Measurements from ENCODE around the gene OTOP2.

GRCh38 chr17:74921026-74921681, 2.9 kb upstream of the OTOP2 start:
- TF ChIP-seq CTCF (IDR thresholded peaks at IDR 0.05; ENCODE audit: control extremely low read depth in 1 of 3, insufficient read depth in 1 of 3, low read depth in 1 of 3, low read length in 3 of 3) (no peak), POLR2AphosphoS5 (IDR thresholded peaks at IDR 0.05; ENCODE audit: low read depth, low read length) (no peak), MAX (IDR thresholded peaks at IDR 0.05) (no peak), NRF1 (IDR thresholded peaks at IDR 0.05; ENCODE audit: low read depth, low read length) (no peak), SIN3A (conservative IDR thresholded peaks at IDR 0.05 in 1 of 2, IDR thresholded peaks at IDR 0.05 in 1 of 2; ENCODE audit: low read depth in 1 of 2, low read length in 2 of 2) (no peak), EP300 (IDR thresholded peaks at IDR 0.05; ENCODE audit: borderline replicate concordance in 1 of 2, low read depth in 2 of 2, low read length in 2 of 2) (no peak), POLR2A (IDR thresholded peaks at IDR 0.05; ENCODE audit: control extremely low read depth in 1 of 2, low read depth in 2 of 2, low read length in 2 of 2) (no peak), BRCA1 (IDR thresholded peaks at IDR 0.05; ENCODE audit: low read depth, low read length) (no peak), EZH2 (IDR thresholded peaks at IDR 0.05; ENCODE audit: low read depth, low read length, severe bottlenecking) (no peak), TBP (IDR thresholded peaks at IDR 0.05; ENCODE audit: low read depth, low read length) (no peak), GABPA (IDR thresholded peaks at IDR 0.05; ENCODE audit: borderline replicate concordance, insufficient read depth, low read length) (no peak)
